Measurements from ENCODE around the gene FBLN2.

DNA sequence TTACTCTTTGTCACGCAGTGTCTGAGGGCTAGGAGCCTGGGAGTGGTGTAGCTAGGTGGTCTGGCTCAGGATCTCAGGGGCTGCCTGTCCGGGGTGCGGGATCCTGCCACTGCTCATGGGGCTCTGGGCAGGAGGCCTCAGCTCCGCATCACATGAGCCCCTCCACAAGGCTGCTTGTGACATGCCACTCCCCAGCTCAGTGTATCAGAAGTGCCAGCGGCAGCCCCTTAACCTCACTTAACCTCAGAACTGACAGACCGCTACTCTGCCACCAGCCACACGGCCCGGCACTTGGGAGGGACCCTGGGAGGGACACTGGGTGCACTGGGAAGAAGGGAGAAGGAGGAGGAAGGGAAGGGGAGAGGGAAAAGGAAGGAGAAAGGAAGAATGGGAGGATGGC is 87.9 kb downstream of the FBLN2 start:
- TF ChIP-seq ZC3H4 (CRISPR knock-in tag; IDR thresholded peaks at IDR 0.05; ENCODE audit: borderline replicate concordance) (no peak), FOXM1 (CRISPR knock-in tag; IDR thresholded peaks at IDR 0.05) (no peak), SIX4 (CRISPR knock-in tag; IDR thresholded peaks at IDR 0.05) (no peak), TAF1 (CRISPR knock-in tag; IDR thresholded peaks at IDR 0.05) (no peak), MATR3 (CRISPR knock-in tag; IDR thresholded peaks at IDR 0.05) (no peak)
- TF ChIP-seq, protein P1, sequence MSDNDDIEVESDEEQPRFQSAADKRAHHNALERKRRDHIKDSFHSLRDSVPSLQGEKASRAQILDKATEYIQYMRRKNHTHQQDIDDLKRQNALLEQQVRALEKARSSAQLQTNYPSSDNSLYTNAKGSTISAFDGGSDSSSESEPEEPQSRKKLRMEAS (IDR thresholded peaks at IDR 0.05): no peak

All from HepG2 (cell line).